Activated CD4-positive, alpha-beta T cell treated with anti-CD3 and anti-CD28 coated beads, Interleukin-2, Interleukin-4, amounts not matched to agents 100 ng/mL and 50 ng/mL, durations not matched to agents 16 hours and 8 hours (primary cell): ENCODE results near the gene STPG1.

ENCODE experiments used
- DNase-seq: peaks from one replicate; pipeline ENCODE4 v3.0.0-alpha.2; 2020; ENCODE audit warnings: low spot score

The STPG1 gene

DNA sequence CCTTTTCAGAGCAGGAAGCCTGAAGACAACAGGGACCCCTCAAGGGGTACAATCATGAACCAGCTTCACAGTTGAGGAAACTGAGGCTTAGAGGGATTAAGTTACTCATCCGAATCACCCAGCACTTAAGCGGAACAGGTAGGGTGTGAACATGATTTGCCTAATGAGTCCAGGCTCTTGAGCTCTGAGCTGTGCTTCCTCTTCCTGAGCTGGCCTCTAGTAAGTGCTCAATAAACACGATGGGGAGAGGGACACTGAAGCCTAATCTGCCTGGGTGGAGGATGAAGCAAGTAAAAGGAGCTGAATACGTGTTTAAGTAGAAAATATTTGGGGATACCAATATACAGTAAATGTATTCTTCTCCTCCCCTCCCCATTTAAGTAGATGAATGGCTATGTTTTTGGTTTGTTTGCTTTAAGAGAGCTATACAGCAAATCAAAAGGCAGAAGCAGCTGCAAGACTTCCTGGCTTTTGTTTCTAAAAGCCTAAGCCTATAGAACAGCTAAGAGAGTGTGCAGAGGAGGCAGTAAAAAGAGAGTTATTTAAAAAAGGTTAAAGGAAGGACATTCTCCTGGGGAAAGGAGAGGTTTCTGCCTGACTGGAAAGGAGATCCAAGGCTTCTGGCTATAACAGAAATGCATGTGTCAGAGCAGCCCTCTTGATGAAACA is 20.5 kb downstream of the STPG1 start:
- DNase-seq: no peak

DNA sequence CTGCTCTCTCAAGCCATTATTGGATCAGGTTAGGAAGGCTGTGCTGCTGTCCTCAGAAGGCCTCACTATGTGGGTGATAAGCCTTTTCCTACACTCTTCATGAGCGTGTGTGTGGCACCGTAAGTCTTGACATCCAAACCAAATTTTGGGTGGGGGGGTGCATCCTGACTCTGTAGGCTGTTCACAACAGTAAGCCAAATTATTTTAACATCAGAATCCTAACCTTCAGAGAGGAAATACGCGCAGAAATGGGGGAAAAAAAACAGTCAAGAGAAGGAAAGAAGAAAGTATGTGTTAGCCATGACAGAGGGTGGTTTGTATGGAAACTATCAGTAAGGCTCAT is 21.0 kb downstream of the STPG1 start:
- DNase-seq: no peak

DNA sequence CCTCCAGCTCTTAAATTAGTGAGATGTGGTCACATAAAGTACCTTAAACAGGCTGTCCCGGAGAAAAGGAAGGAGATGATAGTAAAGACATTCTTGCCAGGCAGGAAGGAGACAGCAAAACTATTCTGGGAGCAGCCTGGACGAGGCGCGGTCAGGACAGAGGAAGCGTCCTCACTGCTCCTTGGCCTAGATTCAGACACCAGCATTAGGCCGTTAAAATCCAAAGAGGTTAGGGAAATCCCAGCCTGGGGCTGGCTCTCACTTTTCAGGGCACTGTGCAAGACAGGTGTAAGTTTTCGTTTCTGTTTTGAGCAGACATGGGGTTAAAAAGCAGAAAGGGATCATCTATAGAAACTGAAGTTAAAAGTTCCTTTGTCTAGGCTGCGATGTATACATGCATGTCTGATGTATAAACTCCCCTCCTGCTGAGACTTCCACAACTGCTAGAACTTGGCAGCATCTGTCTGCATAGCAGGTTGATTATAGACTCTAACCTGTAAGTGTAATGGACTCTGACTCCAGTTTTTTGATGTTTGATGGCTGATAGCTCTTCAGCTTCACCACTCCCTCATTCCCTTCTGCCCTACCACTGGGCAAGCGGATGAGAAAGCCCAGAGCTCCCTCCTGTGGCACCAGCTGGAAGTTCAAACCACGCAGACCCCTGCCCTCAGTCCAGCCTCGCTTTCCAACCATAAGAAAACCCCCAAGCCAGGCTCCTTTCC is 21.5 kb downstream of the STPG1 start:
- DNase-seq: peak; percentile 74

DNA sequence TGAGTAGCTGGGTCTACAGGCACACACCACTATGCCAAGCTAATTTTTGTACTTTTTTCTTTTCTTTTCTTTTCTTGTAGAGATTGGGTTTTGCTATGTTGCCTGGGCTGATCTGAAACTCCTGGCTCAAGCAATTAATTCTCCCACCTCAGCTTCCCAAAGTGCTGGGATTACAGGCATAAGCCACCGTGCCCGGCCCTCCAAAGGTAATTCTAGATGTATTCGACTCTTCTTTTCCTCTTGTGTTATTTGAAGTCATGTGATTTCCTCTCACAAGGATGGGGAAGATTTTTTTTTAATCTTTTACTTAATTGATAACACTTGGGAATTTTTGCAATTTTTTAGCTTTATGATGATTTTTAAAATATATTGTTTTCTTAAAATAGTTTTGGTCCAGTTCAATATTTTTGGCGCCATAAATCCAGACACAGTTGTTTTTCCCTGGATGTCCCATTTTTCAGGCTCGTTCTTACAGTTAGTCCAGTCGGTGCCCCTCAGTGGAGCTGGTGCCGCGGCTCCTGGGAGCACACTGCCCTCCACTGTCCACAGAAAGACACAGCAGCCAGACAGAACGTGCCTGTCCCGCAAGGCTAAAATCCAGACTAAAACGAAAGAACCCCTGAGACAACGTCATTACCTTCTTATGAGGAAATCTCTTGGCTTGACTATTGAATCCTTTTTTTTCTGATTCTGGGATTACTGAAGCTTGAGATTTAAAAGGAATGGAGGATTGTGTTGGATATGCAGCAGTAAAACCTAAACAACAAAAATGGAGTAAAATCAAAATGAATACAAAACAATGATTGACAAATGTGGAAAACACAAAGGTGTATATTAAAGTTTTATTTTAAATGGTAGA is 22.4 kb downstream of the STPG1 start:
- peak; percentile 85 for DNase-seq

DNA sequence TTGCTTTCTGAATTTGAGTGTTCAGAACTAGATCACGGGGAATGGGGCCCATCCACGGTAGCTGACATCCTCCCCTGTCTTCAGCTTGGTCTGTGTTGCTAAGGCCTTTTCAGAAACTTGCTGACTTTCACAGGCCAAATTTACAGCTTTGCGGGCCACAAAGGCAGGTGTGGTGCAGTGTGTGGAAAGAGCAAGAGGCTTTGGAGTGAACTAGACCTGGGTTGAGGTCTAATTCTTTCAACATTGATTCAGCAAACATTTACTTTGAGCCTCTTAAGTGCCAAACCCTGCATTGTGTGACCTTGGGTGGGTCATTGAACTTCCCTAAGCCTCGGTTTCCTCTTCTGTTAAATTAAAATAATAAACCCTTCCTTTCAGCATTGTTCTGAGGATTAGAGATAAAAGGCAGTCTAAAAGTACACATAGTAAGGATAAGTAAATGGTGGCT is 24.3 kb downstream of the STPG1 start:
- DNase-seq: no peak

DNA sequence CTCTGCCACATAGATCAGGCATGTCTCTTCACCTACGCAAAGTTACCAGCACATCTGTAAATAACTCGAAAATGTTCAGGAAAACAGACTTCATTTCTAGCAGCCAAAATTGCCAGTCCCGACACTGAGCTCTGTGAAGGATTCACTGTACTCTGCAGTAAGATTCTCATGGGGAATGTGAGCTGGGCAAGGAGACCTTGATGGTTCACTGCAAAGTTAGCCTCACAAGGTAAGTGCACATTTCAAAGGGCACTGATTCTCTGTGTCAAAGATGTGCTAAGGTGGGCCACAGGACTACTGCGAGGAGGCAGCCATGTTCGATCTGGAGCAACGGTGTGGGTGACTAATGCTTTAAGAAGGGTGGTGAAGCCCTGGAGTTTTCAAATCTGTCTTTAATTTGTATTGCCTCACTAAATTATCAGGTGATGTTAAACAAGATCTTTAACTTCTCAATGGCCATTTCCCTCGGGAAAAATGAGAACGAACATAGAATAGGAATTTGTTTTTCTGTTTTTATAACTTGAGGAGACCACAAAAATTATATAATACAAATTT is 25.2 kb downstream of the STPG1 start:
- no peak for DNase-seq

DNA sequence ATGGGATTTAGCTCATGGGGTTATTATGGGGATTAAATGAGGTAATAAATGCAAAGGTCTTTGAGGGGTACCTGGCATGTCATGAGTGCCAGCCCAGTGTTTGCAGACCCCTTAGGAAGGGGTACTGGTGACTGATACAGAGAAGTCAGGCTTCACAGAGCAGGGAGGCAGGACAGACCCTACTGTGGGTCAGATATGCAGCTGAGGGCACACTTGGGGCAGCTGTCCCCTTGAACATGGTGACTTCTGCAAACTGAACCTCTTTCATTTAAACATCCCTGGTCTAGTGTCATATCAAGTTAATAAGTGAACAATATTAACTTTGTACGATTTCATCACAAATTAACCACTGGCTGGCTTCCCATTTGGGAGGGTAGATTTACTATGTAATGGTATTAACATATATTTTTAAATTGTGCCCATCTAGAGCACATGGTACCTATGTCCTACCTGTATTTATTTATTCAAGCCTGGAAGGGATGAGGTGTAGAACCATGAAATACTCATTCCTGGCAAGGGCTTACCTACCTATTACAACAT is 25.9 kb downstream of the STPG1 start:
- no peak for DNase-seq

DNA sequence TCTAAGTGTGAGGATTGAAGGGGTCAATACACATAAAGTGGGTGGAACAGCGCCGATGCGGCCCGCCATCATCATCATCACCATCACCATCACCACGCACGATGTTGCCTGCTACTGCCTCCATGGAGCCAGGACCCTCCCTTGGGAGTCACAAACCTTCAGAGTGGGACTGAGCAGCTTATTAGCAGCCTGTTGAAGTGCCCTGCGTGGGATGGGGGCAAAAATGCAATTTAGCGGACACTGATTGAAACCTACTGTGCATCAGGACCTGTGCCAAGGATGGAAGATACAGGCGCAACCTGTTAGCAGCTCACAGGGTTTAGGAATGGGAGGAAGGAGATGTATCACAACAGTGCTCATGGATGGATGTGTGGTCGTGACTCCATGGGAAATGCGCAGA is 26.7 kb downstream of the STPG1 start:
- no peak for DNase-seq

DNA sequence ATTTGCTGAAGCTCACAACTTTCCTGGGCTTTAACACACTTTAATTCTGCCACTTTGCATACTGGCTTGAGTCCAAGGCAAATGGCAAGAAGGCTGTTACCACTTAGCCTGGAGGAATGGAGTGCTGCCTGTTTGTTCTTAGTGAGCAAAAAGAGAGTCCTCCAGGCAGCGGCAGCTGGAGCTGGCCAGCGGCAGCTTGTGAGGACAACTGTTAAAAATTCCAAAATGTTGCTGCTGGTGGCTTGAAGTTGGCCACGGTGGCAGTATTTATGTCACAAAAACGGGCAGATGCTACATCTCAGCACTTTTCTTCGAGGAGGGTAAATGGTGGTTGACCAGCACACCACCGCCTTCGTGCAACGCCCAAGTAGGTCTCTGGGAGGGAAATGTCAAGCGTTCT is 27.3 kb downstream of the STPG1 start:
- no peak for DNase-seq

DNA sequence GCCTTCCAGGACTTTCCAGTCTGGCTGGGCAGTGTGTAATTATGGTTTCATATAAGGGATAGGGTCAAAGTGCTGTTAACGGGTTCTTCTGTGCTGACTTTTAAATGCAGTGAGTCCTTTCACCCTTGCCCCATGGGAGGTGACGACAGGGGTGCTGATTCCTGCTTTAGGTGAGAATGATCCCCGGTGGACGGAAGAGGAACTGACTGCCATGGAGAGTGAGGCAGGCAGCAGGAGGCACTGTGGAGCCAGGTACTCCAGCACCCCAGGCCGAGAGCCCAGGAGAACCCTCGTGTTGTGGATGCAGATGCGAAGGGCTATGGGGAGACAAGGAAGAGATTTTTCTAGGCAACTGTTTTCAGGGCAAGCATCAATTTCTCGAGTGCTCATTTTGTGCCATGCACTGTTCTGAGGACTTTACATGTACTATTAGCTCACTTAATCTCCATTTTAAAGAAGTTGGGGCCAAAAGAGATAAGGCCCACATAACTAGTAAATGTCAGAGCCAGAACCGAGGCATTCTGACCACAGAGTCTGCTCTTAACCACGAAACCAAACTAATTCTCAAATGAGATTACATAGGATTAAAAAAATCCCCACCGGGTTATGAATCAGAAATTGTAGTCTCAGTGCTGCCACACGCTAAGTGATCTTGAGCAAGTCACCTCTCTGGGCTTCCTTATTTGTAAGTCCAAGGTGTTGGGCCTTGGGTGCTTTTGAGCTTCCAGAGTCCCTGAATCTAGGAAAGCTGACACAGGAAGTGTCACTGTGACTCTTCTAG is 28.2 kb downstream of the STPG1 start:
- DNase-seq: peak; percentile 51

DNA sequence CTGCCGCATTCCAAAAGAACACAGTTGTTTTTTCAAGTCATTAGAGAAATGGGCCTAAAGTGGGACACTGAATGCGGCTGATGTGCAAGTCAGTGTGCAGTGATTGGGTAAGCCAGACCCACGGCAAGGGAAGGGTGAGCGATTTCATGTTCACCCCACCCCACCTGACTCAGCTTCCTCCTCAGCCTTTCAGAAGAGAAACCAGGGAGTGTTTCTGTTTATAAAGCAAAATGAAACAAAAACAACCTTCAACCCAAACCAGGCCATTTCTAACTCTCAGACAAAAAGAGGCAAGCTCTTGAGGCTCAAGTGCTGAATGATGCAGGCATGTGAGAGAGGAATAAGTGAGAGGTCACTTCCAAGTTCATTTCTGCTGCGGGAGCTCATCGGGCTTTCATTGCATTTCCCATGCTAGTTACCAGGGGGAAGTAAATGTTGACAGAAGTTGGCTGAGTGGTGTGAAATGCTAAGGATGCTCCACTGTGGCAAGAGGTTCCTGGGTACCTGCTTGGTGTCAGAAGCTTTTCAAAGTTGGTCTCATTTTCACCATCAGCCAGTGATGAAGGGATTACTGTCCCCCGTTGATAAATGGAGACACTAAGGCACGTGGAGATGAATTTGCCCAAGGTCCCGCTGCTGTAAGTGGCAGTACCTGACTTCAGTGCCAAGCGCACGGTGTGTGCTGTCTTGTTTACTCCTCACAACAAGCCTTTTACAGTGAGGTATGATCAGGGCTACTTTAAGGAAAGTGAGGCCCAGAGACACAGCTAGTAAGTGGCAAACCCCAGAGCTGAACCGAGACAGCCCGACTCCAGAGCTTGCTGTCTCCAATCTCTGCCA is 29.1 kb downstream of the STPG1 start:
- DNase-seq: peak; percentile 69

DNA sequence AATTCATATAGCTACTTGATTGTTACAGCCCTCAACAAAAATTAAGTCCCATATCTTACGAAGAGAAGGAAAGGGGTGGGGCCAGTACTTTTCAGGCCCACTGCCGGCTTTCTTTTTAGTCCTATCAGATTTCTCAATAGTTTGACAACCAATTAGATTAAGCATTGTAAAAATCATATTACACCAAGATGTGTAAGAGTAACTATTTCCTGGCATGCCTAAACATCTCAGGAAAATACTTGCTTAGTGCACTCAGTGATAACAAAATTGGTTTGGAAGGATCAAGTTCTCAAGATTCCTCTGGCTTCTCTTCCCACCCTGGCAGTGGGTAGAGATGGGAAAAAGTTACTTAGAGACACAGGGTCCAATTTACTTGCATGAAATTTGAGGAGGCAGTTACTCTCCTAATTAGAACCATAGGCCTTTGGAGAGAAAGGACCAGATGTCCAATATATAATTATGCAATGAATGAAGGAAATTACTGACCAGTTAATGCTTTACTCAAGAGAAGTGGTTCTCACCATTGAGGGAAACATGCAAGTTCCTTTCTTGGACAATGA is 30.1 kb downstream of the STPG1 start:
- DNase-seq: no peak

DNA sequence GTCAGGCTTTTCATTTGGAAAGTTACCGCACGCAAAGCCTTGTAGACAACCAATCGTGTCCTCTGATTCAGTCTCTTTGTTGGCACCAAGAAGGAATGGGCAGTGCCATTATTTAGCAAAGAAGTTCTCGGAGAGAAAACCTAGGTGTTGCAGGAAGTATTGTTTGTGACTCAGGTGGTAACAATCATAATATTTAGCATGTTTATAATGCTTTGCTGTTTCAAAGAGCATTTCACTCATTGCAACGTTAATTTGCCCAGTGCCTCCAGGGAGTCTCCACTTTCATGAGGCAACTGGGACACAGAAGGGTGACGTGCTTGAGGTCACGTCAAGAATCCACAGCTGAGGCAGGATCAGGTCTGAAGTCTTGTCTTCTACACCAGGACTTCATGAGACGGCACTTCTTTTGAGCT is 31.4 kb downstream of the STPG1 start:
- no peak for DNase-seq

DNA sequence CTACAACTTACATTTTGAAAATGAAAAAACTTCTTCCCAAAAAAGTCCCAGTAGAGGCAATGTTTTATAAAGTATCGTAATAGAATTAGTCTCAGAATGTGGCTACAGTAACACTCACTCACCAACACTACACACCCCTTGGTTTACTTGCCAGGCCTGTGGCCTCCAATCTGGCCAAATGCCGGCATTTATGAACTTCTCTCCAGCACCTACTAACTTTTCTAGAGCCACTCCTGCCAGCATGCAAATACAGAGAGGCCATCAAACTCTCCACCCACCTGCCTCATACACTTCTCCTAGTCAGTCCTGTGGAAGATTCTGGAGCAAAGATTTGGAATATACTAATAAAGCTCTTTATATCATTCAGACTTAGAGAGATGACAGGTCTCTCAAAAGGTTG is 32.3 kb downstream of the STPG1 start:
- no peak for DNase-seq

DNA sequence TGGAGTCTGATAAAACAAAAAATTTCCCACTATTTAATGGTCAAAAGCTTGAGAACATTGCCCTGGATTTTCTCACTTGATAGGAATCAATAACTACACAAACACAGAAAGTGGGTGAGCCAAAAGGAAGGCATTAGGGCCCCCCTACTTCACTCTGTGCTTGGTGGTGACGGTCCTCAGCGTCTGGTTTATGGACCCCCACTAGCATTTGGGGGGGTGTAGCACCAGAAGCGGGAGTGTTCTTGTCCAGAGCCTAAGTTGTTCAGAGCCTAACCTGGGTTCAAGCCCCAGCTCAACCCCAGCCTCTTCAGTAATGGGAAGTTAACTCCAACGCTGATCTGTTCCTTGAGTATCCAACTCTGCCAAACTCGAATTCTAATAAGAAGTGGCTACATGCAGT is 33.1 kb downstream of the STPG1 start:
- DNase-seq: no peak

DNA sequence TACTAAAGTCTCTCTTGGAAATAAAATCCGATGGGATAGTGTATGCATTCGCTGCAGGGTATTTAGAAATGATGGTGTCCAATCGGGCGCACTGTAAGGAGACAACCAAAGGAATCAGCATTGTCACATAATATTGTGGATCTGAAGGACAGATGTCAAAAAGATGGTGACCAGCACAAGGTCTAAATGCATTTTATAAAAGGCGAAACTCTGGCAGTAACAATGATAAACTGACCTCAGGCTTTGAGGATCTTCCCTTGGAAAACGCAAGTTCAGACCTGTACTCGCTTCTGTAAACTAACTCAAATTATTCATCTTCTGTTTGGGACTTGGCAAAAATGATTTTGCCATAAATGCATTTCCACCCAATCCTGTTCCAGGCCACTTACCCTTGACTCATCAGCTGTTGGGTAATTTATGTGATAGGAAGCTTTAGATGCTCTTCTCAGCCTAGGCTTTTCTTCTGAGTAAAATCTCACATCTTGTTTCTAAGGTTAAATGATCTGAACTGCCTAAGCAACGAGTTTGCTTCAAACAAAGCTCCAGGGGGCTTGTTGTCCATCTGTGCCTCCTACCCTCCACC is 33.8 kb downstream of the STPG1 start:
- no peak for DNase-seq

DNA sequence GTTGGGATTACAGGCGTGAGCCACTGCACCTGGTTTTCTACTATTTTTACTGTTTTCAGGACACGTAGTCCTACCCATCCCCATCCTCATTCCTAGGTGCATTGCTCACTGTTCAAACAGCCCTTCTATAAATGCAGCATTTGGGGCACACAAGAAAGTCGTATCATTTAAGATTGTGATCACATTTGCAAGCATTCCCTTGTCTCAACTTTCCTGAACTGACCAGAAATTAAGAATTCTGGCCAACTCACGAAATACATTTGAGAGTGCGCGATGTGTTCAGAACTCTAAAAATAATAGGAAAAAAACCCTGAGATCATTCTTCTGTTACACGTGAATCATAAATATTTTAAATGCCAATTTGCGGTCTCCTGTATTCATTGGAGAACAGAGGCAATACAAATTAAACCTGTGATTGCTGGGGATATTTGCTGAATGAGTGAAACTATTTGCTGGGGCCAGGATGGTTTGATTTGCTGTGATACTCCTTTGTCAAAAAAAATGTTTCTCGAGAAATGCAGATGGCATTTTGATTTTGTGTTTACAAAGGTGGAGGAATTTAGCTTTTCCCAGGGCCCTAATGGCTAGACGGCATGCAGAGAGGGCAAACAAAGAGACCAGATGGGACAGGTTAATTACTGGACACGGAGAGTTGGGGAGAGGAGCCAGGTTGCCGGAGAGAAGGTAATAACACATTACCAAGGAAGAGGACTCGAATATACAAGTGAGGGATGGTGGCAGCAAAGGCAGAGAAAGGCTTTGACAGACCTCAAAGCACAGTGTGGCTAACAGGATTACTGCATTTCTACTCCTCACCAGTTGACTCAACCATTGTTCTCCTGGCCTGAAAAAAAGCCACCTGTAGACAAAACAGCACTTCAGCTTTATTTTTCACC is 38.4 kb downstream of the STPG1 start:
- DNase-seq: no peak

DNA sequence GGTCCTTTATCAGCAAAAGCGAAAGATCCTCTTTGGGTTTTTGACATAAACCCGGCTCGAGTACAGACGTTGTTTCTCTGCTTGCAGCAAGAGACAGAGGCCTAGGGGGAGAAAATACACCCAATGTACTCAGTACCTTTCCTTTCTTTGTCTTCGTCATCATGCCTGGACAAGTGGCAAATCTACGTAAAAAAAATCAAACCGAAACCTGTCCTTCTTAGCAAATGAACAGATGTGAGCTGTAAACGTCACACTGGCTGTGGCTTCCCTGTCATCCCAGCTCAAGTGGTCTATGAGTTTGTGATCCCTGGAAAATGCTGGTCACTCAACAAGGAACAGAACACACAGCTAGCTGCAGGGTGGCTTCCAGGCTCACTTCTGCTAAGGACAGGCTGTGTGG is 39.9 kb downstream of the STPG1 start:
- no peak for DNase-seq

DNA sequence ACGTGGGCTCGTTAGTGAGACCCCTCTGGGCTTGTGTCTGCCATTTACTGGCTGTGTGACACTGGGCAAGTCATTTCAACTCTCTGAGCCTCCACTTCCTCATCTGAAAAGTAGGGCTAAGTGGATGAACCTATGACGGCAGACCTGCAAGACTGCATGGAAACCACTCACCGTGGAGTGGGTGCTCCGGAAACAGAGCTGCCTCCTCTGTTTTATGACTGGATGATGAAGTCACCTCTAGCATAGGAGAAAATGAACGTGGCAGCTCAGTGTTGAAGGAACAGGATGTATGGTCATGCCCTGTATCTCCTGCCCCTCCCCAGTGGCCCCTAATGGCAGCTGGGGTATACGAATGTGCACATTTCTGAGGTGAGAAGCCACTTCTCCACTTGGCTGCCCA is 40.5 kb downstream of the STPG1 start:
- DNase-seq: no peak
